HG03025 (cell line): ENCODE results near the gene RNF123.
"Not testable (repeated sequence)": the region's sequence is repeated elsewhere in the genome, so short reads cannot be mapped to it uniquely, and the experiment has no call there.

ENCODE experiments used
- ATAC-seq: cut with Tn5 transposase; IDR thresholded peaks from one replicate; pipeline ENCODE4 v1.9.1; 2021; ENCODE audit warnings: mild to moderate bottlenecking, moderate library complexity; ENCODE audit not compliant: unreplicated experiment, low FRiP score

RNF123 gene

DNA sequence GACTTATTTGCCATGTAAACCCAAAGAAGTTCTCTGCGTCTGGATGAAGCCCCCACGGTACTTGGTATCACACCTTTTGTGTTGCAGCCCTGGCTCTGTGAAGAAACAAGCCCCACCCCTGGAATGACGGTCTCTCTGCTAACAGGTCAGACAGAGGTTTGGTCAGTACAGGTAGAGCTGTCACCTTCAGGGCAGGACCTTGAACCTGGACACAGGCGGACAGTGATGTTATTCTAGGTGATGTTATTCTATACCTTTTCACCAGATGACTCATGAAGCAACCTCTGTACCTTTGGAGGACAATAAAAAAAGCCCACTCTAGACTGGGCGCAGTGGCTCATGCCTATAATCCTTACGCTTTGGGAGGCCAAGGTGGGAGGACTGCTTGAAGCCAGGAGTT lies 45.4 kb downstream of the RNF123 start:
- ATAC-seq: no peak

GRCh38 chr3:49738067-49738713 lies 48.8 kb downstream of the RNF123 start:
- ATAC-seq: no peak

DNA sequence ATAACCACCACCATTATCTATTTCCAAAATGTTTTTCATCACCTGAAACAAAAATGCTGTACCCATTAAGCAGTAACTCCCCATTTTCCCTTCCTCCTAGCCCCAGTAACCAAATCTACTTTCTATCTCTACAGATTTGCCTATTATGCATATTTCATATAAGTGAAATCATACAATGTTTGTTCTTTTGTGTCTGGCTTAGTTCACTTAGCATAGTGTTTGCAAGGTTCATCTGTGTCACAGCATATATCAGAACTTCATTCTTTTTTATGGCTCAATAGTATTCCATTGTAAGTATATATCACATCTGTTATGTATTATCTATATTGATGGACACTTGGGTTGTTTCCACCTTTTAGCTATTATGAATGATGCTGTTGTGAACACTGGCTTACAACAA lies 51.1 kb downstream of the RNF123 start:
- no peak for ATAC-seq

DNA sequence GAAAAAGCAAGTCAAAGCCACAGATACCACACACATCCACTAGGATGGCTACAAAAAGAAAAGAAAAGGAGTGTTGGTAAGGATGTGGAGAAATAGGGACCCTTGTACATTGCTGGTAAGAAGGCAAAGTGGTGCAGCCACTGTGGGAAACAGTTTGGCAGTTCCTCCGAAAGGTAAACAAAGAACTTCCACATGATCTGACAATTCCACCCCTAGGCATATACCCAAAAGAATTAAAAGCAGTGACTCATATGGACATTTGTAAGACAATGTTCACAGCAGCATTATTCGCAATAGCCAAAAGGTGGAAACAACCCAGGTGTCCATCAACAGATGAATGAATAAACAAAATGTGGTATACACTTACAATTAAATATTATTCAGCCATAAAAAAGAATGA lies 56.6 kb downstream of the RNF123 start:
- ATAC-seq: no peak

DNA sequence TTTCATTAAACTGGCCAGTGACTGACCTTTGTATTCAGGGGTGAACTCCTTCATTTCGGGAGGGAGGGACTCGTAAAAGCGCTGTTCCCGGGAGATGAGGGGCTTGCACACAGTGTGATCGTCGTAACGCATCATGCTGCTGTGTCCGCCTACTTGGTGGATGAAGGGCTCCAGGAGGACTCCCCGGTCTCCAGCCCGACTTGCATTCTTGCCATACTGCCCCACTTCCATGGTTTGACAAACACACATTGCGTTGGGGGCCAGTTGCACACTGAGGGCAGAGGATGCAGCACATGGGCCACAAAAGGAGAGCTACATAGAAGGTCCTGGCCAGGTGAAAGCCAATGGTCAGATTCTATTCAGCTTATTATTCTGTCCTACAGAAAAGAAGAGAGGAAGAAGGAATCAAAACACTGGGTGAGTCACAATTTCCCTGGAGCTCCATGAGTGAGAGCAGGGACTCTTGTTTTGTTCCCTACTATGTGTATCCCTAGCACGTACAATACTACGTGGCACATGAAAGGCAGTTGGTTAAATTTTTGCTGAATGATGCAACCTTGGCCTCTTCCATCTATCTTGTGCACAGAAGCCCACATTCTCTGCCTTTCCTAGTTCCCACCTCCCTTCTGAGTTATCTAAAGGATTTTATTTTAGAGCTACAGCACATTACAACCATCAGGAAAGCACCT lies 58.6 kb downstream of the RNF123 start:
- ATAC-seq: no peak

DNA sequence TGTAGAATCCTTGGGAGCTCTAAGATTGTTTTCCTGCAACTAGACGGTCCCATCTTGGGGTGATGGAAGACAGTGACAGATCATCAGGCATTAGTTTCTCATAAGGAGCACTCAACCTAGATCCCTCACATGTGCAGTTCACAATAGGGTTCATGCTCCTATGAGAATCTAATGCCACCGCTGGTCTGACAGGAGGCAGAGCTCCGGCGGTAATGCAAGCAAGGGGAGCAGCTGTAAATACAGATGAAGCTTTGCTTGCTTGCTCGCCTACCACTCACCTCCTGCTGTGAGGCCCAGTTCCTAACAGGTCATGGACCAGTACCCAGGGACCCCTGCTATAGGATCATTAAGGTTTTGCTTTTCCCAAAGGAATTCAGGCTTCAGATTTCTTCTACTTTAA lies 59.5 kb downstream of the RNF123 start:
- ATAC-seq: not testable (repeated sequence)

- ATAC-seq: no peak
Measured at GRCh38 chr3:49750056-49750455, 60.7 kb downstream of the RNF123 start.

GRCh38 chr3:49751501-49751900 lies 62.1 kb downstream of the RNF123 start:
- ATAC-seq: no peak

DNA sequence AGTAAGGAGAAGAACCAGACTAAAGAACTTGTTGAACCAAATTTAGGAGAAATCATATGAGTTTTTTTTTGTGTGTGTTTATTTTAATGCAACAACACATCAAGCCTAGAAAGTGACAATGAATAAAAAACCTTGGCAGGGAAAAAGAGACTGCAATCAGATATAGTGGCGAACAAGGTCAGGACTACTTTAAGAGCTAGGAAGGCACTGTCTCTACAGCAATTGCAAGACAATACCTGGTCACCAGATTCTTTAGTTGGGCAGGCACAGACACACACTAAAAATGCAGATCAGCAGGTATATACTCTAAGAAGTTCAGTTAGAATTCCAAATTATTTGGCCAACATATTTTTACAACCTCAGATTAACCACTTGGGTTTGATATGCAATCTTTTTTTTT lies 65.2 kb downstream of the RNF123 start:
- no peak for ATAC-seq

DNA sequence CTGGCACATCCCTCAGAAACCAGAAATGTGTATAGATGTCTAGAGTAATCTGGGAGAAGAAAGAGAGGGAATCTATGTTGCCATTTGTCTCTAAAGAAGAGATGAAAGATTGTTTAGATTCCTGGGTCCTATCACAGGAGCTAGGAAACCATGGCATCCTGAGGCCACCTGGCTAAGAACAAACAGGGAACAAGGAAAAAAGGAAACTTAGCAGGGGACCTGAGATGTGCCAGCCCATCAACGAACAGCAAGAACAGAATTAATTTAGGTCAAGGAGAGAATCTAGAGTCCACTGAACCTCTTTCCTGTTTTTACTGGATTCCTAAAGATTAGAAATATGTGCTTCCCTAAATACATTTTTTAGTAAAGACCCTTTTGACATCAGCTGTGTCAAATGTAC lies 66.7 kb downstream of the RNF123 start:
- ATAC-seq: no peak

DNA sequence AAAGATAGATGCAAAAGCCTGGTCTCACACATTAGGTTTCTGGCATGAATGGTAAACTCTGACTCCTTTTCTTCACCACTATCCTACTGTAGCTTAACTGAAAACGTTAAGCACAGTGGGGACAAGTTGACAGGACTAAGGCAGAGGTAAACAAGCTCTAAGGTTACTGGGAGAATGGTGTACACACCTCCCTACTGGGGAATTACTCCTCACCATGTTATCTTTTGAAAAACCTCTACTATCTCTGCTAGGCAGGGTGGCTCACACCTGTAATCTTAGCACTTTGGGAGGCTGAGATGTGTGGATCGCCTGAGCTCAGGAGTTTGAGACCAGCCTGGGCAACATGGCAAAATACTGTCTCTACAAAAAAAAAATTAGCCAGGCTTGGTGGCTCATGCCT lies 67.8 kb downstream of the RNF123 start:
- no peak for ATAC-seq

DNA sequence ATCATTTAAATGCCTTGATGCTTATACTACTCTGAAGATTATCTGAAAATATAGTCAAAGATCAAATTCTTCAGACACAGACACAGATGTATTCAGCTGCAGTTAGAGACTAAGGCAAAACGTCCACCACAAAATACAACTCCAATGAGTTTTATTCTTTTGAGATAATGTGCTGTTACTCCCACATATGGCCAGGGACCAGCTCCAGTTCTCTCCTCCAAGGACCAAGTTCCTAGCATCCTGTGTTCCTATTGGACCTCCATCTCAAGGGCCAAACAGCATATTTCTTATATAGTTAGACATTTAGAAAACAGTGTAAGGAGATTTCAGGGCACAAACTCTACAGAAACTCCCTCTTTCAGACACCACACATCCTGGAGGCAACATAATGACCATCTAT lies 69.9 kb downstream of the RNF123 start:
- ATAC-seq: no peak

DNA sequence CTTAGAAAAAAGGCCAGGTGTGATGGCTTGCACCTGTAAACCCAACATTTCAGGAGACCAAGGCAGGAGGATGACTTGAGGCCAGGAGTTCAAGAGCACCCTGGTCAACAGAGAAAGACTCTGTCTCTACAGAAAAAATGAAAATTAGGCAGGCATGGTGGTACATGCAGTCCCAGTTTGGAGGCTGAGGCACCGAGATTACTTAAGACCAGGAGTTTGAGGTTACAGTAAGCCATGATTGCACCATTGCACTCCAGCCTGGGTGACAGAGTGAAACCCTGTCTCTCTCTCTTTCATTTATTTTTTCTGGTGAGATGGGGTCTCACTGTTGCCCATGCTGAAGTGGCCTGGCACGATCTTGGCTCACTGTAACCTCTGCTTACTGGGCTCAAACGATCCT lies 72.3 kb downstream of the RNF123 start:
- ATAC-seq: no peak

GRCh38 chr3:49763981-49764380 lies 74.6 kb downstream of the RNF123 start:
- ATAC-seq: no peak

- ATAC-seq: no peak
Measured at GRCh38 chr3:49769286-49769915, 80.0 kb downstream of the RNF123 start.

- no peak for ATAC-seq
Measured at GRCh38 chr3:49769926-49770325, 80.6 kb downstream of the RNF123 start.
